Measurements from ENCODE around the gene MRM1.

Gene MRM1

GRCh38 chr17:36601303-36602029 is at the start of gene MRM1:
Gene MRM1 (plus strand): TSS chr17:36601583. CDS start chr17:36601811, 228 bp downstream.
- DNase-seq (ENCODE audit: low spot score): peak; percentile 96

GRCh38 chr17:36553459-36553858 is 47.9 kb upstream of the MRM1 start:
- DNase-seq (ENCODE audit: low spot score): no peak

GRCh38 chr17:36566081-36566480 is 35.3 kb upstream of the MRM1 start:
- no peak for DNase-seq (ENCODE audit: low spot score)

- no peak for DNase-seq (ENCODE audit: low spot score)
These were observed 26.4 kb upstream of the MRM1 start for GRCh38 chr17:36575028-36575427.

- DNase-seq (ENCODE audit: low spot score): no peak
These were observed 24.6 kb upstream of the MRM1 start for GRCh38 chr17:36576793-36577192.

- peak; percentile 33 for DNase-seq (ENCODE audit: low spot score)
These were observed 22.7 kb upstream of the MRM1 start for GRCh38 chr17:36578671-36579070.

- no peak for DNase-seq (ENCODE audit: low spot score)
These were observed 17.6 kb upstream of the MRM1 start for GRCh38 chr17:36583787-36584186.

GRCh38 chr17:36586138-36586537 is 15.2 kb upstream of the MRM1 start:
- DNase-seq (ENCODE audit: low spot score): no peak

GRCh38 chr17:36590082-36590481 is 11.3 kb upstream of the MRM1 start:
- DNase-seq (ENCODE audit: low spot score): no peak

GRCh38 chr17:36591434-36592315 is 9.7 kb upstream of the MRM1 start, which contains the start of gene DHRS11:
Gene DHRS11 (plus strand): TSS chr17:36591879. CDS start chr17:36592010, 131 bp downstream.
- DNase-seq (ENCODE audit: low spot score): peak; percentile 96

- DNase-seq (ENCODE audit: low spot score): peak; percentile 52
These were observed 9.1 kb upstream of the MRM1 start for GRCh38 chr17:36592316-36592715.

GRCh38 chr17:36592716-36593321 is 8.6 kb upstream of the MRM1 start:
- no peak for DNase-seq (ENCODE audit: low spot score)

- DNase-seq (ENCODE audit: low spot score): no peak
These were observed 7.6 kb upstream of the MRM1 start for GRCh38 chr17:36593656-36594316.

- no peak for DNase-seq (ENCODE audit: low spot score)
These were observed 6.6 kb upstream of the MRM1 start for GRCh38 chr17:36594626-36595401.

- DNase-seq (ENCODE audit: low spot score): no peak
These were observed 4.2 kb upstream of the MRM1 start for GRCh38 chr17:36597226-36597625.

GRCh38 chr17:36597866-36598777 is 3.3 kb upstream of the MRM1 start:
- no peak for DNase-seq (ENCODE audit: low spot score)

- DNase-seq (ENCODE audit: low spot score): no peak
These were observed 2.4 kb upstream of the MRM1 start for GRCh38 chr17:36598951-36599401.

- no peak for DNase-seq (ENCODE audit: low spot score)
These were observed 1.7 kb upstream of the MRM1 start for GRCh38 chr17:36599546-36600250.

- DNase-seq (ENCODE audit: low spot score): no peak
These were observed 918 bp upstream of the MRM1 start for GRCh38 chr17:36600465-36600864.

- no peak for DNase-seq (ENCODE audit: low spot score)
These were observed 464 bp upstream of the MRM1 start for GRCh38 chr17:36600936-36601302.

Measured in AG08396 (cell line).